IMR-90 (cell line): Measurements from ENCODE around the gene ISCA2.

ENCODE experiments used
- CTCF ChIP-seq: conservative IDR thresholded peaks from 2 replicates; pipeline ENCODE4 v1.5.1; 2012; ENCODE audit warnings: mild to moderate bottlenecking, low read depth, low read length, improper control_type of control experiment
- MAFK ChIP-seq: IDR thresholded peaks from 2 replicates; pipeline ENCODE4 v1.6.1; 2012; ENCODE audit warnings: low read depth, low read length, improper control_type of control experiment

GRCh38 chr14:74533576-74533975, 40.0 kb downstream of the ISCA2 start:
- TF ChIP-seq MAFK = no peak
- TF ChIP-seq CTCF = no peak
